LNCaP clone FGC (cell line): Measurements from ENCODE around the gene OLIG2.

Experiments used
- DNase-seq: peaks from one replicate; pipeline ENCODE4 v3.0.0-alpha.2; 2011; ENCODE audit warnings: low read depth
- H3K4me3 ChIP-seq: 2 replicates; pipeline ENCODE4 v1.5.1; 2011; ENCODE audit warnings: mild to moderate bottlenecking, low read depth, low read length, control low read depth
- TF ChIP-seq, protein P1 (sequence below): IDR thresholded peaks from 2 replicates; pipeline ENCODE4 v1.5.1; 2012; ENCODE audit warnings: mild to moderate bottlenecking; ENCODE audit not compliant: control insufficient read depth, insufficient read depth; ENCODE audit errors: extremely low read depth

Gene OLIG2

DNA sequence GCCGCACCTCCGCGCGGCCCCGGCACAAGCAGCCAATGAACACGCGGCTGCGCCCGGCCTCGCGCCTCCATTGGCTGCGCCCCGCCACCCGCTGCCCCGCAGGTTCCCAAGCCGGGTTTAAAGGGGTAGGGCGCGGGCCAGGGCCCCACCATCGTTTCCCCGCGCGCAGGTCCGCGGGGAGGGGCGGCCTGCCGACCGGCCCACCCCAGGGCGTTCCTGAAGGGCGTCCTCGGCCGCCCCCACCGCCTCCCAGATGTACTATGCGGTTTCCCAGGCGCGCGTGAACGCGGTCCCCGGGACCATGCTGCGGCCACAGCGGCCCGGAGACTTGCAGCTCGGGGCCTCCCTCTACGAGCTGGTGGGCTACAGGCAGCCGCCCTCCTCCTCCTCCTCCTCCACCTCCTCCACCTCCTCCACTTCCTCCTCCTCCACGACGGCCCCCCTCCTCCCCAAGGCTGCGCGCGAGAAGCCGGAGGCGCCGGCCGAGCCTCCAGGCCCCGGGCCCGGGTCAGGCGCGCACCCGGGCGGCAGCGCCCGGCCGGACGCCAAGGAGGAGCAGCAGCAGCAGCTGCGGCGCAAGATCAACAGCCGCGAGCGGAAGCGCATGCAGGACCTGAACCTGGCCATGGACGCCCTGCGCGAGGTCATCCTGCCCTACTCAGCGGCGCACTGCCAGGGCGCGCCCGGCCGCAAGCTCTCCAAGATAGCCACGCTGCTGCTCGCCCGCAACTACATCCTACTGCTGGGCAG lies 44.4 kb downstream of the OLIG2 start, which contains the start of gene OLIG1:
Gene OLIG1 (plus strand): TSS at position 148 of the 750 bp plus-strand sequence. CDS start 106 bp downstream, at position 254.
- H3K4me3 ChIP-seq = peak within 1 kb of the TSS; percentile 38
- TF ChIP-seq, protein P1, sequence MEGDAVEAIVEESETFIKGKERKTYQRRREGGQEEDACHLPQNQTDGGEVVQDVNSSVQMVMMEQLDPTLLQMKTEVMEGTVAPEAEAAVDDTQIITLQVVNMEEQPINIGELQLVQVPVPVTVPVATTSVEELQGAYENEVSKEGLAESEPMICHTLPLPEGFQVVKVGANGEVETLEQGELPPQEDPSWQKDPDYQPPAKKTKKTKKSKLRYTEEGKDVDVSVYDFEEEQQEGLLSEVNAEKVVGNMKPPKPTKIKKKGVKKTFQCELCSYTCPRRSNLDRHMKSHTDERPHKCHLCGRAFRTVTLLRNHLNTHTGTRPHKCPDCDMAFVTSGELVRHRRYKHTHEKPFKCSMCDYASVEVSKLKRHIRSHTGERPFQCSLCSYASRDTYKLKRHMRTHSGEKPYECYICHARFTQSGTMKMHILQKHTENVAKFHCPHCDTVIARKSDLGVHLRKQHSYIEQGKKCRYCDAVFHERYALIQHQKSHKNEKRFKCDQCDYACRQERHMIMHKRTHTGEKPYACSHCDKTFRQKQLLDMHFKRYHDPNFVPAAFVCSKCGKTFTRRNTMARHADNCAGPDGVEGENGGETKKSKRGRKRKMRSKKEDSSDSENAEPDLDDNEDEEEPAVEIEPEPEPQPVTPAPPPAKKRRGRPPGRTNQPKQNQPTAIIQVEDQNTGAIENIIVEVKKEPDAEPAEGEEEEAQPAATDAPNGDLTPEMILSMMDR = no peak
- no peak for DNase-seq

- TF ChIP-seq, protein P1 = no peak
- no peak for DNase-seq
- H3K4me3 ChIP-seq = peak overlapping the region; percentile 23
Measured at GRCh38 chr21:33070744-33070997, 44.9 kb downstream of the OLIG2 start.

- DNase-seq = no peak
- H3K4me3 ChIP-seq = peak overlapping the region; percentile 23
- TF ChIP-seq, protein P1 = no peak
Measured at GRCh38 chr21:33070998-33071769, 45.4 kb downstream of the OLIG2 start.

GRCh38 chr21:33071770-33072306 lies 46.1 kb downstream of the OLIG2 start:
- TF ChIP-seq, protein P1 = no peak
- no peak for DNase-seq
- no peak overlapping the region for H3K4me3 ChIP-seq

DNA sequence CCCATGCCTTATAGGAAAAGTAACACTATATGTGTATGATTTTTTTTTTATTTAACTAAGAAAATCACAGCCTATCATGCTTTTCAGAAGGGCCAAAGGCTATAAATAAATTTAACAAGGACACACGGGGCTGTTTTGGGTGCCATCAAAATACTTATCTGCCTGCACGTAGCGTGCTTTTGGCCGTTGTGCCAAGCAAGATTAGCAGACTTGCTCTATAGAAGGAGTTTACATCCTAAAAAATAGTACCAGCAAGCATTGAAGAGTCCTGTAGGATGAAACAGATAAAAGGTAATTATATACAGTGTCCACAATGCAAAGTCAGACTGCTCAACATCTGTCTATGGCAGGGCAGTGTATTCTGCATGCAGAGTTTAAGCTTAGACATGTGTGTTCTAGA lies 47.9 kb downstream of the OLIG2 start:
- H3K4me3 ChIP-seq = no peak overlapping the region
- TF ChIP-seq, protein P1 = no peak
- no peak for DNase-seq

- no peak overlapping the region for H3K4me3 ChIP-seq
- TF ChIP-seq, protein P1 = no peak
- no peak for DNase-seq
Measured at GRCh38 chr21:33075128-33075527, 49.4 kb downstream of the OLIG2 start.
